ENCODE data around the gene ELOA.

DNA sequence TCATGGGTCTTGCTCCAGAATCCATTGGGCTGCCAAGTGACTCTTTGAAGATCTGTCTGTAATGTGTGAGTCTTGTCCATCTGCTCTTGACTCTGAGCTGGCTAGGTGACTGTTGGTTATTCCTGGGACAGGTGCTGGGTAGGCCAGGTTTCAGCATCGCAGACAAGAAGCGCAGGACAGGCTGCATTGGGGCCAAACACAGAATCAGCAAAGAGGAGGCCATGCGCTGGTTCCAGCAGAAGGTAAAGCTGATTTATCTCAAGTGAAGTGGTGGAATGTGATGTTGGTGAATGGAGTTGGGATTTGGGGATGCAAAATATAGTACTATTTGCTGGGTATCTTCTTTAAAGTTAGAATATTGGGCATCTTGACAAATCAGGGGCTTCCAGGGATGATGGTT lies 47.6 kb upstream of the ELOA start:
- TF ChIP-seq SUZ12 (IDR thresholded peaks at IDR 0.05; ENCODE audit: extremely low read depth, insufficient read depth, insufficient read length) (no peak), ZNF274 (IDR thresholded peaks at IDR 0.05; ENCODE audit: low read depth, low read length) (no peak), YY1 (IDR thresholded peaks at IDR 0.05; ENCODE audit: insufficient read depth, insufficient read length) (no peak)

Data from NT2/D1 (cell line).